Neural progenitor cell (in vitro differentiated cells): ENCODE data around the gene DSCAML1. TPM values are rescaled to one million over a fixed set of nuclear protein-coding genes. Genes with fewer than 3 reads are reported as not detected.

ENCODE experiments used
- DNase-seq: peaks from one replicate; pipeline ENCODE4 v3.0.0-alpha.2; 2016; ENCODE audit warnings: low spot score
- H2AFZ ChIP-seq: fragments of 200-600 bp; sonication (generic); replicated peaks from 2 replicates; pipeline ENCODE4 v1.6.1; 2016; ENCODE audit warnings: antibody characterized with exemption
- H3F3A ChIP-seq: fragments of 200-600 bp; sonication (generic); 2 replicates; pipeline ENCODE4 v1.6.1; 2016; ENCODE audit warnings: antibody characterized with exemption, low read depth
- H3K27ac ChIP-seq: fragments of 200-600 bp; sonication (generic); 2 replicates; pipeline ENCODE4 v1.5.1; 2016; ENCODE audit warnings: mild to moderate bottlenecking
- H3K27me3 ChIP-seq: fragments of 200-600 bp; sonication (generic); 2 replicates; pipeline ENCODE4 v1.6.1; 2016; ENCODE audit warnings: mild to moderate bottlenecking, moderate library complexity
- H3K36me3 ChIP-seq: fragments of 200-600 bp; sonication (generic); 2 replicates; pipeline ENCODE4 v1.5.1; 2016
- H3K4me1 ChIP-seq: fragments of 200-600 bp; sonication (generic); 2 replicates; pipeline ENCODE4 v1.6.1; 2016; ENCODE audit warnings: mixed run types
- H3K4me2 ChIP-seq: fragments of 200-600 bp; sonication (generic); 2 replicates; pipeline ENCODE4 v1.6.1; 2016
- H3K4me3 ChIP-seq: fragments of 200-600 bp; sonication (generic); 2 replicates; pipeline ENCODE4 v1.5.1; 2016
- H3K79me2 ChIP-seq: fragments of 200-600 bp; sonication (generic); 2 replicates; pipeline ENCODE4 v1.6.1; 2016; ENCODE audit warnings: low read depth
- H3K9ac ChIP-seq: fragments of 200-600 bp; sonication (generic); 2 replicates; pipeline ENCODE4 v1.6.1; 2016
- H3K9me3 ChIP-seq: fragments of 200-600 bp; sonication (generic); 2 replicates; pipeline ENCODE4 v1.5.1; 2016; ENCODE audit warnings: low read depth
- H4K20me1 ChIP-seq: fragments of 200-600 bp; sonication (generic); 2 replicates; pipeline ENCODE4 v1.6.1; 2016; ENCODE audit warnings: low read depth
- H3K27ac Mint-ChIP-seq: 3 replicates; pipeline ENCODE4 v1.8.0; 2021; ENCODE audit warnings: mixed read lengths
- H3K27me3 Mint-ChIP-seq: 2 replicates; pipeline ENCODE4 v1.8.0; 2022; ENCODE audit warnings: low read depth, mild to moderate bottlenecking, inconsistent platforms, moderate library complexity, mixed read lengths; ENCODE audit not compliant: insufficient read depth
- H3K36me3 Mint-ChIP-seq: 3 replicates; pipeline ENCODE4 v1.8.0; 2021; ENCODE audit warnings: mixed read lengths
- H3K4me1 Mint-ChIP-seq: 3 replicates; pipeline ENCODE4 v1.8.0; 2021; ENCODE audit warnings: mixed read lengths
- H3K4me3 Mint-ChIP-seq: 3 replicates; pipeline ENCODE4 v1.8.0; 2021; ENCODE audit warnings: mild to moderate bottlenecking, moderate library complexity, mixed read lengths
- H3K9me3 Mint-ChIP-seq: 3 replicates; pipeline ENCODE4 v1.8.0; 2020; ENCODE audit warnings: mixed read lengths
- EZH2 ChIP-seq: fragments of 200-600 bp; sonication (generic); IDR thresholded peaks from 2 replicates; pipeline ENCODE4 v1.6.1; 2017; ENCODE audit warnings: antibody characterized with exemption, mild to moderate bottlenecking, moderate library complexity
- EZH2phosphoT487 ChIP-seq: fragments of 200-600 bp; sonication (generic); IDR thresholded peaks from 2 replicates; pipeline ENCODE4 v1.6.1; 2017; ENCODE audit warnings: antibody characterized with exemption
- total RNA-seq: library from RNA; depleted of rRNA; stranded (reverse); fragments of >200 nt; gene quantifications from 2 replicates; pipeline ENCODE4 v1.2.3, GENCODE V29; 2015; ENCODE audit warnings: low replicate concordance
- TF ChIP-seq, protein P1 (sequence below): fragments of 200-600 bp; sonication (generic); IDR thresholded peaks from 2 replicates; pipeline ENCODE4 v1.5.1; 2017; ENCODE audit warnings: antibody characterized with exemption, mild to moderate bottlenecking

DSCAML1 gene
- total RNA-seq, 1 donor from 2014 or later: 0.06 TPM

- H3K27me3 Mint-ChIP-seq: peaks cover 12% of the 10 kb centered on the region
- peak overlapping the region; percentile 88 for H3K27ac Mint-ChIP-seq
- H3K36me3 Mint-ChIP-seq: no peaks in the 10 kb centered on the region
- Histone ChIP-seq H3K79me2 (no peaks in the 10 kb centered on the region), H3K36me3 (no peaks in the 10 kb centered on the region), H3K27me3 (no peaks in the 10 kb centered on the region), H2AFZ (no peak overlapping the region), H4K20me1 (no peaks in the 10 kb centered on the region), H3K4me2 (no peak overlapping the region), H3K4me3 (no peak overlapping the region), H3K4me1 (no peaks in the 10 kb centered on the region), H3K27ac (no peak overlapping the region), H3K9ac (no peak overlapping the region), H3F3A (no peaks in the 10 kb centered on the region), H3K9me3 (no peaks in the 10 kb centered on the region)
- TF ChIP-seq, protein P1, sequence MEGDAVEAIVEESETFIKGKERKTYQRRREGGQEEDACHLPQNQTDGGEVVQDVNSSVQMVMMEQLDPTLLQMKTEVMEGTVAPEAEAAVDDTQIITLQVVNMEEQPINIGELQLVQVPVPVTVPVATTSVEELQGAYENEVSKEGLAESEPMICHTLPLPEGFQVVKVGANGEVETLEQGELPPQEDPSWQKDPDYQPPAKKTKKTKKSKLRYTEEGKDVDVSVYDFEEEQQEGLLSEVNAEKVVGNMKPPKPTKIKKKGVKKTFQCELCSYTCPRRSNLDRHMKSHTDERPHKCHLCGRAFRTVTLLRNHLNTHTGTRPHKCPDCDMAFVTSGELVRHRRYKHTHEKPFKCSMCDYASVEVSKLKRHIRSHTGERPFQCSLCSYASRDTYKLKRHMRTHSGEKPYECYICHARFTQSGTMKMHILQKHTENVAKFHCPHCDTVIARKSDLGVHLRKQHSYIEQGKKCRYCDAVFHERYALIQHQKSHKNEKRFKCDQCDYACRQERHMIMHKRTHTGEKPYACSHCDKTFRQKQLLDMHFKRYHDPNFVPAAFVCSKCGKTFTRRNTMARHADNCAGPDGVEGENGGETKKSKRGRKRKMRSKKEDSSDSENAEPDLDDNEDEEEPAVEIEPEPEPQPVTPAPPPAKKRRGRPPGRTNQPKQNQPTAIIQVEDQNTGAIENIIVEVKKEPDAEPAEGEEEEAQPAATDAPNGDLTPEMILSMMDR: no peak
- TF ChIP-seq EZH2 (no peak), EZH2phosphoT487 (no peak)
- DNase-seq: no peak
- H3K4me3 Mint-ChIP-seq: no peak overlapping the region
- H3K9me3 Mint-ChIP-seq: no peaks in the 10 kb centered on the region
- H3K4me1 Mint-ChIP-seq: peaks cover 12% of the 10 kb centered on the region
Observed at GRCh38 chr11:117769533-117769932, 27.5 kb downstream of the DSCAML1 start.

DNA sequence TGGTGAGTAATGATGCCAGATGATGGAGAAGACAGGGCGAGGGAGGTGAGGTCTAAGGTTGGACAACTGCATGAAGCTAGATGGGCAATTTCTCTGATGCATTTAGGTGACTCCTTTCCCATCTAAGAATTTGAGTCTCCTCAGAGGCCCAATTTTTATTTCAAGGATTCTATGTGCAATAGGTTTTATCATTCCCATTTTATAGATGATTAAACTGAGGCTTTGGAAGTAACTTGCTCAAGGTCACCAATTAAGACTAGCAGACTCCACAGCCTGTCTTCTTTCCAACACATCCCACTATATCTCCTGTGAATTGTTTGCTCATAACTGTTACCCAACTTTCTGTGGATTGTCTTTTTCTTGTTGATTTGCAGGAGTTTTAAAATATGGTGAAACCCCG lies 28.5 kb downstream of the DSCAML1 start:
- Mint-ChIP-seq H3K27me3 (peaks cover 12% of the 10 kb centered on the region), H3K4me3 (no peak overlapping the region)
- H3K4me1 ChIP-seq: no peaks in the 10 kb centered on the region

GRCh38 chr11:117767071-117767470 lies 29.9 kb downstream of the DSCAML1 start:
- no peak for TF ChIP-seq EZH2phosphoT487
- TF ChIP-seq, protein P1: no peak
- no peak for TF ChIP-seq EZH2
- Mint-ChIP-seq H3K9me3 (no peaks in the 10 kb centered on the region), H3K27me3 (peaks cover 12% of the 10 kb centered on the region), H3K4me3 (no peak overlapping the region), H3K4me1 (peaks cover 13% of the 10 kb centered on the region), H3K27ac (no peak overlapping the region), H3K36me3 (no peaks in the 10 kb centered on the region)
- DNase-seq: no peak
- no peaks in the 10 kb centered on the region for H4K20me1 ChIP-seq
- no peak overlapping the region for H3K9ac ChIP-seq
- no peaks in the 10 kb centered on the region for H3K79me2 ChIP-seq
- no peak overlapping the region for H3K27ac ChIP-seq
- H3K9me3 ChIP-seq: no peaks in the 10 kb centered on the region
- no peaks in the 10 kb centered on the region for H3K4me1 ChIP-seq
- H3K27me3 ChIP-seq: no peaks in the 10 kb centered on the region
- no peak overlapping the region for H2AFZ ChIP-seq
- no peaks in the 10 kb centered on the region for H3F3A ChIP-seq
- H3K4me2 ChIP-seq: no peak overlapping the region
- H3K4me3 ChIP-seq: no peak overlapping the region
- H3K36me3 ChIP-seq: no peaks in the 10 kb centered on the region

More for the DNA sequence above, 28.5 kb downstream of the DSCAML1 start:
- Histone ChIP-seq H3F3A (no peaks in the 10 kb centered on the region), H4K20me1 (no peaks in the 10 kb centered on the region), H3K4me3 (no peak overlapping the region), H3K4me2 (no peak overlapping the region), H3K79me2 (no peaks in the 10 kb centered on the region), H3K36me3 (no peaks in the 10 kb centered on the region), H3K27ac (no peak overlapping the region), H3K9ac (no peak overlapping the region), H2AFZ (no peak overlapping the region), H3K27me3 (no peaks in the 10 kb centered on the region), H3K9me3 (no peaks in the 10 kb centered on the region)
- Mint-ChIP-seq H3K4me1 (peaks cover 16% of the 10 kb centered on the region), H3K27ac (no peak overlapping the region), H3K36me3 (no peaks in the 10 kb centered on the region), H3K9me3 (no peaks in the 10 kb centered on the region)
- TF ChIP-seq, protein P1: no peak
- TF ChIP-seq EZH2 (no peak), EZH2phosphoT487 (no peak)
- no peak for DNase-seq
